DOHH2 (cell line): ENCODE results near the gene RASA4B.

Source experiments
- H3F3A ChIP-seq: fragments of 200-600 bp; sonication (generic), shearing (Covaris generic); 2 replicates; pipeline ENCODE4 v1.6.0; 2016; ENCODE audit warnings: antibody characterized with exemption, mild to moderate bottlenecking; ENCODE audit not compliant: control insufficient read depth, insufficient read depth
- H3K27ac ChIP-seq: fragments of 200-600 bp; sonication (generic); 2 replicates; pipeline ENCODE4 v1.5.1; 2014; ENCODE audit warnings: low read depth, mild to moderate bottlenecking, low read length, moderate library complexity
- H3K27me3 ChIP-seq: fragments of 200-600 bp; sonication (generic); 2 replicates; pipeline ENCODE4 v1.6.1; 2014; ENCODE audit warnings: mild to moderate bottlenecking, low read length, mixed read lengths; ENCODE audit not compliant: control insufficient read depth
- H3K36me3 ChIP-seq: fragments of 200-600 bp; sonication (generic); 2 replicates; pipeline ENCODE4 v1.6.1; 2014; ENCODE audit warnings: mild to moderate bottlenecking, low read length, moderate library complexity, mixed read lengths; ENCODE audit not compliant: control insufficient read depth
- H3K4me1 ChIP-seq: fragments of 200-600 bp; sonication (generic); 2 replicates; pipeline ENCODE4 v1.6.1; 2014; ENCODE audit warnings: mild to moderate bottlenecking, low read length, mixed read lengths; ENCODE audit not compliant: control insufficient read depth
- H3K4me2 ChIP-seq: fragments of 200-600 bp; sonication (generic); 2 replicates; pipeline ENCODE4 v1.6.0; 2014; ENCODE audit warnings: mild to moderate bottlenecking, low read length, moderate library complexity
- H3K4me3 ChIP-seq: fragments of 200-600 bp; sonication (generic); 2 replicates; pipeline ENCODE4 v1.5.1; 2014; ENCODE audit warnings: mild to moderate bottlenecking, low read length, mixed read lengths
- H3K79me2 ChIP-seq: fragments of 200-600 bp; sonication (generic); 2 replicates; pipeline ENCODE4 v1.6.1; 2014; ENCODE audit warnings: mild to moderate bottlenecking, low read length, mixed read lengths; ENCODE audit not compliant: control insufficient read depth
- H3K9me2 ChIP-seq: fragments of 200-600 bp; sonication (generic); replicated peaks from 2 replicates; pipeline ENCODE4 v1.6.1; 2014; ENCODE audit warnings: mild to moderate bottlenecking, low read length, mixed read lengths; ENCODE audit not compliant: control insufficient read depth
- H3K9me3 ChIP-seq: fragments of 200-600 bp; sonication (generic); 2 replicates; pipeline ENCODE4 v1.6.1; 2014; ENCODE audit warnings: antibody characterized with exemption, low read length, mixed read lengths; ENCODE audit not compliant: control insufficient read depth, insufficient read depth
- H4K20me1 ChIP-seq: fragments of 200-600 bp; sonication (generic); 2 replicates; pipeline ENCODE4 v1.6.0; 2014; ENCODE audit warnings: low read depth, mild to moderate bottlenecking, antibody characterized with exemption, low read length, moderate library complexity; ENCODE audit not compliant: control insufficient read depth, insufficient read depth
- EZH2phosphoT487 ChIP-seq: fragments of 200-600 bp; sonication (generic); IDR thresholded peaks from 2 replicates; pipeline ENCODE4 v1.6.1; 2017; ENCODE audit warnings: borderline replicate concordance, mild to moderate bottlenecking, antibody characterized with exemption, low read length, moderate library complexity, mixed read lengths
- TF ChIP-seq, protein P1 (sequence below): fragments of 200-600 bp; sonication (generic); IDR thresholded peaks from one replicate; pipeline ENCODE4 v1.5.1; 2014; ENCODE audit warnings: antibody characterized with exemption, mild to moderate bottlenecking, low read depth, low read length; ENCODE audit not compliant: poor library complexity, severe bottlenecking

Gene RASA4B

DNA sequence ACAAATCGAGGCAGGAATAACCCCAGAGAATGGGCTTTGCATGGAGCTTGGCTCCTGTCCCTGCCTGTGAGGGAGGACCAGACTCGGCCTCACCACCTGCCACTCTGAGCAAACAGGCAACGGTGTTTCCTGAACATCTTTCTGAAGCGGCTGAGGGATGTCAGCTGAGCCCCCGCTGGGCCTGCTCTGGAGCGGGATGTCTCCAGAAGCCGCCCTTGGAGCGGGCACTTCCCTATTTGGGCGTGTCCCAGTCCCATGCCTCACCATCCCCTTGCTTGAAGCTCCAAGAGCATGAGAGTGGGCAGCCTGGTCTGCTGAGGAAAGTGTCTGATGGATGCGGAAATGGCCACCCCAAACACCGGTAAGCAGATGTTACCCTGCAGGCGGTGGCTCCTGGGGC is 63.1 kb downstream of the RASA4B start:
- no peak overlapping the region for H3K27ac ChIP-seq

GRCh38 chr7:102453319-102453718 is 64.3 kb downstream of the RASA4B start:
- Histone ChIP-seq H4K20me1 (peaks cover 10% of the 10 kb centered on the region; the same call in 1 of the 2 replicates), H3K79me2 (no peaks in the 10 kb centered on the region; the same call in none of the 2 replicates), H3F3A (peaks cover 23% of the 10 kb centered on the region), H3K4me1 (peaks cover 15% of the 10 kb centered on the region), H3K4me3 (no peak overlapping the region), H3K27me3 (no peaks in the 10 kb centered on the region), H3K9me2 (no peaks in the 10 kb centered on the region), H3K4me2 (no peak overlapping the region), H3K9me3 (no peaks in the 10 kb centered on the region), H3K27ac (no peak overlapping the region), H3K36me3 (peaks cover 27% of the 10 kb centered on the region)
- no peak for TF ChIP-seq EZH2phosphoT487
- TF ChIP-seq, protein P1, sequence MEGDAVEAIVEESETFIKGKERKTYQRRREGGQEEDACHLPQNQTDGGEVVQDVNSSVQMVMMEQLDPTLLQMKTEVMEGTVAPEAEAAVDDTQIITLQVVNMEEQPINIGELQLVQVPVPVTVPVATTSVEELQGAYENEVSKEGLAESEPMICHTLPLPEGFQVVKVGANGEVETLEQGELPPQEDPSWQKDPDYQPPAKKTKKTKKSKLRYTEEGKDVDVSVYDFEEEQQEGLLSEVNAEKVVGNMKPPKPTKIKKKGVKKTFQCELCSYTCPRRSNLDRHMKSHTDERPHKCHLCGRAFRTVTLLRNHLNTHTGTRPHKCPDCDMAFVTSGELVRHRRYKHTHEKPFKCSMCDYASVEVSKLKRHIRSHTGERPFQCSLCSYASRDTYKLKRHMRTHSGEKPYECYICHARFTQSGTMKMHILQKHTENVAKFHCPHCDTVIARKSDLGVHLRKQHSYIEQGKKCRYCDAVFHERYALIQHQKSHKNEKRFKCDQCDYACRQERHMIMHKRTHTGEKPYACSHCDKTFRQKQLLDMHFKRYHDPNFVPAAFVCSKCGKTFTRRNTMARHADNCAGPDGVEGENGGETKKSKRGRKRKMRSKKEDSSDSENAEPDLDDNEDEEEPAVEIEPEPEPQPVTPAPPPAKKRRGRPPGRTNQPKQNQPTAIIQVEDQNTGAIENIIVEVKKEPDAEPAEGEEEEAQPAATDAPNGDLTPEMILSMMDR = no peak

More for the DNA sequence above, 63.1 kb downstream of the RASA4B start:
- Histone ChIP-seq H3K4me3 (no peak overlapping the region), H3K4me2 (no peak overlapping the region), H3K4me1 (peaks cover 15% of the 10 kb centered on the region), H3F3A (peaks cover 20% of the 10 kb centered on the region), H3K9me2 (no peaks in the 10 kb centered on the region), H4K20me1 (peaks cover 10% of the 10 kb centered on the region; the same call in 1 of the 2 replicates), H3K79me2 (no peaks in the 10 kb centered on the region; the same call in 1 of the 2 replicates), H3K9me3 (no peaks in the 10 kb centered on the region), H3K27me3 (no peaks in the 10 kb centered on the region), H3K36me3 (peaks cover 29% of the 10 kb centered on the region)
- TF ChIP-seq EZH2phosphoT487 = no peak
- TF ChIP-seq, protein P1 = no peak

GRCh38 chr7:102452451-102452850 is 65.1 kb downstream of the RASA4B start:
- H3K27ac ChIP-seq = no peak overlapping the region
- H3K9me3 ChIP-seq = no peaks in the 10 kb centered on the region

More at GRCh38 chr7:102452451-102452850, 65.1 kb downstream of the RASA4B start:
- H3K9me2 ChIP-seq = no peaks in the 10 kb centered on the region
- peaks cover 23% of the 10 kb centered on the region for H3F3A ChIP-seq
- H3K4me1 ChIP-seq = peaks cover 18% of the 10 kb centered on the region
- H3K27me3 ChIP-seq = no peaks in the 10 kb centered on the region
- peaks cover 31% of the 10 kb centered on the region for H3K36me3 ChIP-seq
- peaks cover 10% of the 10 kb centered on the region; the same call in 1 of the 2 replicates for H4K20me1 ChIP-seq
- H3K4me3 ChIP-seq = no peak overlapping the region
- peaks cover 8% of the 10 kb centered on the region for H3K79me2 ChIP-seq
- TF ChIP-seq EZH2phosphoT487 = no peak
- TF ChIP-seq, protein P1 = no peak
- H3K4me2 ChIP-seq = no peak overlapping the region
